HEK293 (cell line): ENCODE data around the gene METTL6.
"Not testable (repeated sequence)": the region's sequence is repeated elsewhere in the genome, so short reads cannot be mapped to it uniquely, and the experiment has no call there.

ENCODE experiments used
- CTCF ChIP-seq: fragments of 450-650 bp; formaldehyde crosslinking; IDR thresholded peaks from 2 replicates; pipeline ENCODE4 v1.5.1; 2016; ENCODE audit warnings: missing biosample characterization, missing genetic modification characterization
- RBAK ChIP-seq: fragments of 450-650 bp; formaldehyde crosslinking; IDR thresholded peaks from 2 replicates; pipeline ENCODE4 v1.5.1; 2016; ENCODE audit warnings: missing biosample characterization, missing genetic modification characterization
- REPIN1 ChIP-seq: fragments of 450-650 bp; formaldehyde crosslinking; IDR thresholded peaks from 2 replicates; pipeline ENCODE4 v1.5.1; 2017; ENCODE audit warnings: missing biosample characterization, missing genetic modification characterization, low read depth
- TCF7L2 ChIP-seq: IDR thresholded peaks from 2 replicates; pipeline ENCODE4 v1.6.1; 2011; ENCODE audit warnings: low read depth, mild to moderate bottlenecking, inconsistent platforms, low read length, moderate library complexity, borderline replicate concordance
- ZBTB26 ChIP-seq: fragments of 450-650 bp; formaldehyde crosslinking; optimal IDR thresholded peaks from 2 replicates; pipeline ENCODE3; 2016; ENCODE audit warnings: missing biosample characterization, mild to moderate bottlenecking, missing genetic modification characterization
- ZNF341 ChIP-seq: fragments of 450-650 bp; formaldehyde crosslinking; IDR thresholded peaks from 2 replicates; pipeline ENCODE4; 2016; ENCODE audit warnings: low read depth, missing biosample characterization, missing genetic modification characterization
- ZNF585B ChIP-seq: fragments of 450-650 bp; formaldehyde crosslinking; IDR thresholded peaks from 2 replicates; pipeline ENCODE4 v1.5.1; 2016; ENCODE audit warnings: missing biosample characterization, missing genetic modification characterization
- ZNF639 ChIP-seq: fragments of 450-650 bp; formaldehyde crosslinking; IDR thresholded peaks from 2 replicates; pipeline ENCODE4 v1.5.1; 2016; ENCODE audit warnings: missing biosample characterization, missing genetic modification characterization
- ZNF76 ChIP-seq: fragments of 450-650 bp; formaldehyde crosslinking; IDR thresholded peaks from 2 replicates; pipeline ENCODE4; 2016; ENCODE audit warnings: low read depth, missing biosample characterization, missing genetic modification characterization, borderline replicate concordance

- not testable (repeated sequence) for TF ChIP-seq CTCF; REPIN1 (tag by site-specific recombination); ZNF585B (tag by site-specific recombination); RBAK (tag by site-specific recombination); ZNF639 (tag by site-specific recombination); ZNF341; ZNF76 (tag by site-specific recombination); TCF7L2; ZBTB26
Observed at GRCh38 chr3:15410966-15411365, 16.4 kb downstream of the METTL6 start.
